Measurements from ENCODE around the gene HJURP. TPM values are rescaled to one million over a fixed set of nuclear protein-coding genes. Genes with fewer than 3 reads are reported as not detected.

HJURP gene
- total RNA-seq, 4 donors from 2014 or later: 0.20 to 1.1 TPM; not detected in 2

- intact Hi-C loops (cut with DNase I; ENCODE audit: low total_unique reads): no loop called here
- DNase-seq (no peak), ATAC-seq (no peak)
- in situ Hi-C loops (cut with MboI; ENCODE audit: low sequenced_read_pairs in 4 of 4): no loop called here
- Histone ChIP-seq H3K27ac (no peak overlapping the region), H3K4me1 (no peaks in the 10 kb centered on the region), H3K36me3 (no peaks in the 10 kb centered on the region), H3K9me3 (no peaks in the 10 kb centered on the region), H3K4me3 (no peak overlapping the region), H3K27me3 (no peaks in the 10 kb centered on the region)
- TF ChIP-seq POLR2A (IDR thresholded peaks at IDR 0.05) (no peak), CTCF (IDR thresholded peaks at IDR 0.05 in 4 of 5, conservative IDR thresholded peaks at IDR 0.05 in 1 of 5) (no peak)
These were observed 36.2 kb downstream of the HJURP start for GRCh38 chr2:233817995-233818638.

- no peak overlapping the region for H3K27ac ChIP-seq
- ATAC-seq (no peak), DNase-seq (no peak)
- in situ Hi-C loops (cut with MboI; ENCODE audit: low sequenced_read_pairs in 4 of 4): no loop called here
- H3K4me1 ChIP-seq: no peaks in the 10 kb centered on the region
- H3K36me3 ChIP-seq: no peaks in the 10 kb centered on the region
- no peaks in the 10 kb centered on the region for H3K9me3 ChIP-seq
- no peak overlapping the region for H3K4me3 ChIP-seq
- intact Hi-C loops (cut with DNase I; ENCODE audit: low total_unique reads): no loop called here
- TF ChIP-seq POLR2A (IDR thresholded peaks at IDR 0.05) (no peak), CTCF (IDR thresholded peaks at IDR 0.05 in 4 of 5, conservative IDR thresholded peaks at IDR 0.05 in 1 of 5) (no peak)
- no peaks in the 10 kb centered on the region for H3K27me3 ChIP-seq
These were observed 36.9 kb downstream of the HJURP start for GRCh38 chr2:233817361-233817911.

GRCh38 chr2:233816771-233817170, 37.6 kb downstream of the HJURP start:
- Histone ChIP-seq H3K36me3 (no peaks in the 10 kb centered on the region), H3K9me3 (no peaks in the 10 kb centered on the region), H3K4me1 (no peaks in the 10 kb centered on the region), H3K4me3 (no peak overlapping the region), H3K27me3 (no peaks in the 10 kb centered on the region), H3K27ac (no peak overlapping the region)
- no peak for TF ChIP-seq CTCF (IDR thresholded peaks at IDR 0.05 in 4 of 5, conservative IDR thresholded peaks at IDR 0.05 in 1 of 5)
- no peak for TF ChIP-seq POLR2A (IDR thresholded peaks at IDR 0.05)
- ATAC-seq (no peak), DNase-seq (no peak)
- intact Hi-C loops (cut with DNase I; ENCODE audit: low total_unique reads): no loop called here
- in situ Hi-C loops (cut with MboI; ENCODE audit: low sequenced_read_pairs in 4 of 4): no loop called here

- Histone ChIP-seq H3K9me3 (no peaks in the 10 kb centered on the region), H3K27ac (no peak overlapping the region), H3K4me3 (no peak overlapping the region), H3K4me1 (no peaks in the 10 kb centered on the region), H3K36me3 (no peaks in the 10 kb centered on the region), H3K27me3 (no peaks in the 10 kb centered on the region)
- ATAC-seq (no peak), DNase-seq (no peak)
- TF ChIP-seq POLR2A (IDR thresholded peaks at IDR 0.05): no peak
- TF ChIP-seq CTCF (IDR thresholded peaks at IDR 0.05 in 4 of 5, conservative IDR thresholded peaks at IDR 0.05 in 1 of 5): no peak
- in situ Hi-C loops (cut with MboI; ENCODE audit: low sequenced_read_pairs in 4 of 4): no loop called here
- intact Hi-C loops (cut with DNase I; ENCODE audit: low total_unique reads): no loop called here
These were observed 38.0 kb downstream of the HJURP start for GRCh38 chr2:233816334-233816733.

- ATAC-seq (no peak), DNase-seq (no peak)
- TF ChIP-seq CTCF (IDR thresholded peaks at IDR 0.05 in 4 of 5, conservative IDR thresholded peaks at IDR 0.05 in 1 of 5): no peak
- TF ChIP-seq POLR2A (IDR thresholded peaks at IDR 0.05): no peak
- no peaks in the 10 kb centered on the region for H3K4me1 ChIP-seq
- in situ Hi-C loops (cut with MboI; ENCODE audit: low sequenced_read_pairs in 4 of 4) (no loop called here), intact Hi-C loops (cut with DNase I; ENCODE audit: low total_unique reads) (no loop called here)
- no peak overlapping the region for H3K27ac ChIP-seq
- no peaks in the 10 kb centered on the region for H3K36me3 ChIP-seq
- H3K27me3 ChIP-seq: no peaks in the 10 kb centered on the region
- H3K9me3 ChIP-seq: no peaks in the 10 kb centered on the region
- H3K4me3 ChIP-seq: no peak overlapping the region
These were observed 38.5 kb downstream of the HJURP start for GRCh38 chr2:233815861-233816260.
